GM20000 (cell line): ENCODE data around the gene RSF1.

Experiments
- DNase-seq: peaks from one replicate; pipeline ENCODE4 v3.0.0; 2012; ENCODE audit warnings: low spot score
- TF ChIP-seq, protein P1 (sequence below): IDR thresholded peaks from 2 replicates; pipeline ENCODE4 v1.5.1; 2012; ENCODE audit warnings: mild to moderate bottlenecking, control low read depth; ENCODE audit errors: extremely low read depth, missing control alignments

The RSF1 gene

DNA sequence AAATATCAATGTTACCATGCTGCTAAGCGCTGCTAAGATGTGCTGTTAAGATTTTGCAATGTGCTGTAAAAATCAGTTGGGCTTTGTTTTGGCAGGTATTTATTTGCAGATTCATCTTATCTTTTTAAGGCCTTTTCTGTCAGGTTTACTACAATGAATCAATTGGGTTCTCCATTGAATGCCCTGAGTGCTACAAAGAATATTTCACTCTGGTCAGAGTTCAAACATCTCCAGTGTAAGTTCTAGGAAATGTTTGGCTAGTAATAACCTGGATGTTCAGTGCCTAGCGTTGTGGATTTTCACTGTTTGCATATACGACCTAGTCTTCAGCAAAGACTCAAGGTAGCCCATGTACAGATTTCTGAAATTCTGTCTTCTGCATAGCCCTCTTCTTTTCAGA is 36.0 kb downstream of the RSF1 start:
- TF ChIP-seq, protein P1, sequence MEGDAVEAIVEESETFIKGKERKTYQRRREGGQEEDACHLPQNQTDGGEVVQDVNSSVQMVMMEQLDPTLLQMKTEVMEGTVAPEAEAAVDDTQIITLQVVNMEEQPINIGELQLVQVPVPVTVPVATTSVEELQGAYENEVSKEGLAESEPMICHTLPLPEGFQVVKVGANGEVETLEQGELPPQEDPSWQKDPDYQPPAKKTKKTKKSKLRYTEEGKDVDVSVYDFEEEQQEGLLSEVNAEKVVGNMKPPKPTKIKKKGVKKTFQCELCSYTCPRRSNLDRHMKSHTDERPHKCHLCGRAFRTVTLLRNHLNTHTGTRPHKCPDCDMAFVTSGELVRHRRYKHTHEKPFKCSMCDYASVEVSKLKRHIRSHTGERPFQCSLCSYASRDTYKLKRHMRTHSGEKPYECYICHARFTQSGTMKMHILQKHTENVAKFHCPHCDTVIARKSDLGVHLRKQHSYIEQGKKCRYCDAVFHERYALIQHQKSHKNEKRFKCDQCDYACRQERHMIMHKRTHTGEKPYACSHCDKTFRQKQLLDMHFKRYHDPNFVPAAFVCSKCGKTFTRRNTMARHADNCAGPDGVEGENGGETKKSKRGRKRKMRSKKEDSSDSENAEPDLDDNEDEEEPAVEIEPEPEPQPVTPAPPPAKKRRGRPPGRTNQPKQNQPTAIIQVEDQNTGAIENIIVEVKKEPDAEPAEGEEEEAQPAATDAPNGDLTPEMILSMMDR, result no peak
- no peak for DNase-seq

DNA sequence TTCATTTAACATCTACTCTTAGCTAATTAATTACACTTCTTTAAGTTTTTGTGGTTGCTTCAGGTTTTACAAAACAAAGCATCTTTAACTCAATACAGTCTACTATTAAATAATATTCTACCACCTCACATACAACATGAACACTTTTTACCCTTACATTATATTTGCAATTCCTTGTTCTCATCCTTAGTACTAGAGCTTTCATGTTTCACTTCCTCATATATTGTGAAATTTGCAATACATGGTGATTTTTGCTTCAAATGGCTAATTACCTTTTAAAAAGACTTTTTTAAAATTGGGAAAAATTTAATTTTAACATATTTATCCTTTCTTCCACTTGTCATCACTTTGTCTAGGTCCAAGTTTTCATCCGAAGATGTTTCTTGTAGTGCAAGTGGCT is 37.5 kb downstream of the RSF1 start:
- DNase-seq, result no peak
- TF ChIP-seq, protein P1, result no peak

DNA sequence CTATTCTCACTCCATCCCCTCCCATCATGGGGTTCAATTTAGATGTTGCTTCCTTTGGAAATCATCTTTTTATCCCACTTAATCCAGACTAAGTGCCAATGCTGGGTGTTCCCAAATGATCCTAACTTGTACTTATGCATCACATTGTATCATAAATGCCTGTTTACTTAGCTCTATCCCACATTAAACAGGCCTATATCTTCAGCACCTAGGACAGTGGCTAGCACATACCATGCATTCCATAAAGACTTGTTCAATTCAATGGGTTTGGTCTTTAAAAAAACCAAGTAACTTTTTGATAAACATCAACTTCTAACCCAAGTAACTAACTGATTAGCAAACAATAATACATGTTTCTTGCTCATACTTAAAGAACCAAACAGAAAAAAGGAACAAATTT is 40.6 kb downstream of the RSF1 start:
- DNase-seq, result no peak
- TF ChIP-seq, protein P1, result no peak

DNA sequence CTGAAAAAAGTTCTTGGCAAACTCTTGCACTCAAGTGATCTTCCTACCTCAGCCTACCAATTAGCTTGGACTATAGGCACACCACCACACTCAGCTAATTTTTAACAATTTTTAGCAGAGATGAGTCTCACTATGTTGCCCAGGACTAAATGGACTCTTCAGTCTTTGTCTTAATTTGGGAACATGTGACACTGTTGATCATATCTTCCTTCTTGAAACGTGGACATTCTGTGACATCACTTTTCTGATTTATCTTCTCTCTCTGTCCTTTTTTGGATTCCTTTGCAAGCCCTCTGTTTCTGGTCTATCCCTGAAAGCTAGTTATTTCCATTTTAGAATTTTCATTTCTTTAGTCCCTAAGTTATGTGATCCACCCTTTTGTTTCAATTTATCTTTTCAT is 42.0 kb downstream of the RSF1 start:
- TF ChIP-seq, protein P1, result no peak

DNA sequence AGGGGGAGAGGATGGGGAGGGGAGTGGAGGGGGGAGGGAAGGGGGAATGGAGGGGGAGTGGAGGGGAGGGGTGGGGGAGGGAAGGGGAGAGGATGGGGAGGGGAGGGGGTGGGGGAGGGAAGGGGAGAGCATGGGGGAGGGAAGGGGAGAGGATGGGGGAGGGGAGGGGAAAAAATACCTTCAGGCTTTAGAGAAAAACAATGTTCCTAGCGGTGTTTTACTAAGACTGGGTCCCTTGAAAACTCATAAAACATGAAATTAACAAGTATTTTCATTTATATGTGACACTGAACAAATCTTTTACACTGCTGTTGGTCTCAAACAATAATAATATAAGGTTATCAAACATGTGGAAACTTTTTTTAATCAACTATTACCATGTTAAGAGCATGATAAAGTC is 42.4 kb downstream of the RSF1 start:
- no peak for DNase-seq
- TF ChIP-seq, protein P1, result no peak

More for the DNA sequence above, 42.0 kb downstream of the RSF1 start:
- DNase-seq, result no peak

DNA sequence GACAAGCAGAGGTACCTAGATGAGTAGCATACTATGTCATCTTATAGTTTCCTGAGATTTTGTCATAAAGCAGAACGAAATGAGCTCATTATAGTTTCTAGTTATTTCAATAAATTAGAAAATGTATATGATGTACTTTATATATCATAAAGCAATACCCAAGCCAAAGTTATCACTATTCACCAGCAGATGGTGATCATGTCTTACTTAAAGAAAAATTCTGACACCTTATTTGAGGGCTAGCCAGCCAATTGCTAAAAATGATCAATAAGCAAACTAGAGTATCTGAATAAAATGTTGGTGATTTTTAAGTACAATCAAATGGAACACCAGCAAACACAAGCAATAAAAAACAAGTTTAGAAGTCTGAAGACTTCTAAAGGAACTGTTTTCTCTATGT is 44.1 kb downstream of the RSF1 start:
- no peak for DNase-seq
- TF ChIP-seq, protein P1, result no peak

DNA sequence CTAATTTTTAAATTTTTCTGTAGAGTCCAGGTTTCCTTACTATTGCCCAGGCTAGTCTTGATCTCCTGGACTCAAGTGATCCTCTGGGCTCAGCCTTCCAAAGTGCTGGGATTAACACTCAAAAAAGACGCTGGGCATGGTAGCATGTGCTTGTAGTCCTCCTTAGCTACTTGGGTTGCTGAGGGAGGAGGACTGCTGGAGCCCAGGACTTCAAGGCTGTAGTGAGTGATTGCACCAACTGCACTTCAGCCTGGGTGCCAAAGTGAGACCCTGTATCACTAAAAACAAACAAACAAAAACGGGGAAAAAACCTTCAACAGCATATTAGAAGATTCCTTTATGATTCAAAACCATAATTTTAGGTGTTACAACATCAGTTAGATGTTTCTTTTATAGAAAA is 44.6 kb downstream of the RSF1 start:
- DNase-seq, result no peak
- TF ChIP-seq, protein P1, result no peak
